SJCRH30 (cell line): Measurements from ENCODE around the gene LPAR2. TPM values are rescaled to one million over a fixed set of nuclear protein-coding genes. Genes with fewer than 3 reads are reported as not detected.
A peak's percentile ranks its signal among the peaks of the same experiment; 100 is the strongest.

Experiments used
- DNase-seq, 2 experiments: peaks; one replicate each; pipeline ENCODE4 v3.0.0-alpha.2; 2015 to 2020
- H3K27ac ChIP-seq: fragments of 250-450 bp; sonication (Bioruptor Pico); 2 replicates; pipeline ENCODE4 v1.5.1; 2020; ENCODE audit warnings: mild to moderate bottlenecking, moderate library complexity
- H3K27me3 ChIP-seq: fragments of 250-450 bp; sonication (Bioruptor Pico); 2 replicates; pipeline ENCODE4 v1.5.1; 2020; ENCODE audit warnings: mild to moderate bottlenecking, moderate library complexity
- H3K36me3 ChIP-seq: fragments of 250-450 bp; sonication (Bioruptor Pico); 2 replicates; pipeline ENCODE4 v1.5.1; 2020; ENCODE audit warnings: mild to moderate bottlenecking, moderate library complexity
- H3K4me1 ChIP-seq: fragments of 250-450 bp; sonication (Bioruptor Pico); 2 replicates; pipeline ENCODE4 v1.5.1; 2020; ENCODE audit warnings: mild to moderate bottlenecking, moderate library complexity
- H3K4me3 ChIP-seq: fragments of 250-450 bp; sonication (Bioruptor Pico); 2 replicates; pipeline ENCODE4 v1.5.1; 2020; ENCODE audit warnings: mild to moderate bottlenecking, moderate library complexity
- H3K9me3 ChIP-seq: fragments of 250-450 bp; sonication (Bioruptor Pico); replicated peaks from 2 replicates; pipeline ENCODE4 v1.5.1; 2020; ENCODE audit warnings: mild to moderate bottlenecking, moderate library complexity
- total RNA-seq: library from RNA; depleted of rRNA; stranded (reverse); fragments of >200 nt; shearing (Covaris generic); gene quantifications from 2 replicates; pipeline ENCODE4 v1.2.3, GENCODE V29; 2014; rRNA removed

The LPAR2 gene
- total RNA-seq, 1 experiment from 2014 or later: 1.9 TPM

DNA sequence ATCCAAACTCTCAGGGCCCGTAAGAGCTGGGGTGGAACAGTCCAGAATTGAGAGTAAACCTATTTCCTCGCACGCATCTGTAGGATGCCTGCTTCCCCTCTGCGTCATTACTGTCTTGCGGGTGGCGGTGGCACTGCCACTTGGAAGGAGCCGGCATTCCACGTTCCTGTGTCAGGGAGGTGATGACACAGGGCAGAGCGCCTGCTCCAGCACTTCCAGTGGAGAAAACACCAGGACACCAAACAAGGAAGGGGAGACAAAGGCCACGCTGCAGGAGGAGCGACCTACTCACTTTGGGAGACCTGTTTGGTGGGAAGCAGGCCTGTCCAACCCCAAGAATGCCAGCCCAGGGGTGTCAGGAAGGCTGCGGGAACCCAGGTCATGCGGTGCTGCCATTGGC is 46.6 kb downstream of the LPAR2 start:
- H3K27me3 ChIP-seq: no peaks in the 10 kb centered on the region
- no peaks in the 10 kb centered on the region for H3K9me3 ChIP-seq
- no peak overlapping the region for H3K27ac ChIP-seq
- peaks cover 16% of the 10 kb centered on the region for H3K4me1 ChIP-seq
- no peak overlapping the region for H3K4me3 ChIP-seq
- no peak for DNase-seq
- H3K36me3 ChIP-seq: no peaks in the 10 kb centered on the region

DNA sequence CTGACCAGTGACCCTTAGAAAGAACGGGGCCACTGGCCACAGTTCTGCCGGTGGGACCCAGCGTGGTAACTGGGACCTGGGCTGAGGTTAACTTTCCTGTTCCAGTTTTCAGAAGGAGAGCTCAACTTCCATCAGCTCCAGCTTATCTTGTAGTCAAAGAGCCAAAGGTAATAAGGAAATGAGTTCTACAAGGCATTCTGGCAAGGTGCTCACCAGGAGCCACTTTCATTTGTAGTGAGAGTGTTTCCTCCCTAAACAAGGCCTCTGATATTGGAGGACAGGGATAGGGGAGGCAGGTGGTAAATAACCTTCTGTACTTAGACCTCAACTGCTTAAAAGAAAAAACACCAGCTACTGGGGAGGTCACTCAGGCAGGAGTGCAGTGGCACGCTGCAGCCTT is 47.6 kb downstream of the LPAR2 start:
- Histone ChIP-seq H3K4me3 (no peak overlapping the region), H3K27ac (no peak overlapping the region), H3K9me3 (no peaks in the 10 kb centered on the region), H3K36me3 (no peaks in the 10 kb centered on the region), H3K4me1 (peaks cover 16% of the 10 kb centered on the region), H3K27me3 (no peaks in the 10 kb centered on the region)
- DNase-seq: no peak

- Histone ChIP-seq H3K36me3 (no peaks in the 10 kb centered on the region), H3K4me3 (no peak overlapping the region), H3K4me1 (peaks cover 16% of the 10 kb centered on the region), H3K27ac (peak overlapping the region; percentile 26; the same call in 1 of the 2 replicates), H3K9me3 (no peaks in the 10 kb centered on the region), H3K27me3 (no peaks in the 10 kb centered on the region)
- DNase-seq: peak; percentile 58 to 74
Measured at GRCh38 chr19:19579533-19580361, 48.3 kb downstream of the LPAR2 start.

- peaks cover 16% of the 10 kb centered on the region for H3K4me1 ChIP-seq
- peak overlapping the region; percentile 35 for H3K27ac ChIP-seq
- H3K36me3 ChIP-seq: no peaks in the 10 kb centered on the region
- H3K27me3 ChIP-seq: no peaks in the 10 kb centered on the region
- peak; percentile 67 to 73 for DNase-seq
- no peak overlapping the region for H3K4me3 ChIP-seq
- H3K9me3 ChIP-seq: no peaks in the 10 kb centered on the region
Measured at GRCh38 chr19:19578252-19578651, 49.8 kb downstream of the LPAR2 start.

DNA sequence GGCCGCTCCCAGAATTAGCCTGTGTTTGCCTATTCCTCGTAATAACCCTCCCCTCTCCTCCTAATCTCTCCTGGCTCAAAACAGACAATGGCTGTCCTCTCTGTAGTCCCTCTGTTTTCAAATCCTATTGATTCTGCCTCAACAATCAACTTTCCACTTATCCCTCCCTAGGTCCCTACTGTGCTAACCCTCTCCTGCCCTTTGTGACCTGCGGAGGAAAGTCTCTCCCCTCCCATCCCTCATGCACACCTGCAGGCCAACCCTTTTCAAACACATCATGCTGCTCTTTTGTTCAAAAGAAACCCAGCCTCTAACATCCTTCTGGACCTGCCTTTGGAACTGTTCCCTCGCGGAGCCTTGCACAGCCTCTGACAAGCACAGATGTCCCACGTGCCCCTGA is 52.6 kb downstream of the LPAR2 start:
- DNase-seq: no peak
- Histone ChIP-seq H3K4me3 (no peak overlapping the region), H3K9me3 (no peaks in the 10 kb centered on the region), H3K27ac (no peak overlapping the region), H3K36me3 (no peaks in the 10 kb centered on the region), H3K4me1 (peaks cover 16% of the 10 kb centered on the region), H3K27me3 (no peaks in the 10 kb centered on the region)

Other genes starting within 250 kb of the LPAR2 start
- gene GATAD2A, start 222.5 kb downstream of the LPAR2 start, total RNA-seq: 99.6 and 101 TPM in 2 replicates
- gene TSSK6, start 112.7 kb downstream of the LPAR2 start, total RNA-seq: 1.7 and 1.8 TPM in 2 replicates
- 158 and 210 TPM in 2 replicates for gene NDUFA13, start 112.0 kb downstream of the LPAR2 start, total RNA-seq
- gene YJEFN3, start 99.3 kb downstream of the LPAR2 start, total RNA-seq: 1.0 and 1.9 TPM in 2 replicates
- 0.94 and 1.1 TPM in 2 replicates for gene CILP2, start 90.0 kb downstream of the LPAR2 start, total RNA-seq
- gene PBX4, start 9.5 kb downstream of the LPAR2 start, total RNA-seq: 3.6 and 3.7 TPM in 2 replicates
- 3.2 and 4.6 TPM in 2 replicates for gene GMIP, start 15.4 kb upstream of the LPAR2 start, total RNA-seq
- gene ATP13A1, start 35.5 kb upstream of the LPAR2 start, total RNA-seq: 28.8 and 29.3 TPM in 2 replicates
- gene ZNF101, start 40.6 kb upstream of the LPAR2 start, total RNA-seq: 17.9 and 19.5 TPM in 2 replicates
- 7.8 and 7.9 TPM in 2 replicates for gene ZNF14, start 104.9 kb upstream of the LPAR2 start, total RNA-seq
- gene ZNF506, start 193.5 kb upstream of the LPAR2 start, total RNA-seq: 23.6 and 31.6 TPM in 2 replicates
- gene ZNF253, start 237.7 kb upstream of the LPAR2 start, total RNA-seq: 24.7 and 27.9 TPM in 2 replicates